ENCODE measurements around the gene UBP1.
"Not testable (repeated sequence)": the region's sequence is repeated elsewhere in the genome, so short reads cannot be mapped to it uniquely, and the experiment has no call there.

Gene UBP1

GRCh38 chr3:33428734-33429133 is 11.5 kb downstream of the UBP1 start:
- DNase-seq (ENCODE audit: low spot score in 2 of 2) (no peak), ATAC-seq (replicated peaks; ENCODE audit: extremely low read depth, poor library complexity, severe bottlenecking) (no peak)
- H3K27me3 Mint-ChIP-seq: no peaks in the 10 kb centered on the region
- peaks cover 14% of the 10 kb centered on the region for H3K36me3 Mint-ChIP-seq (ENCODE audit: insufficient read depth)
- peak overlapping the region; percentile 0 for H3K4me3 Mint-ChIP-seq
- no peaks in the 10 kb centered on the region for H3K9me3 Mint-ChIP-seq
- H3K4me1 Mint-ChIP-seq: peaks cover 66% of the 10 kb centered on the region
- H3K27ac Mint-ChIP-seq (ENCODE audit: low read depth): no peak overlapping the region

- Mint-ChIP-seq H3K4me1 (peaks cover 54% of the 10 kb centered on the region), H3K9me3 (no peaks in the 10 kb centered on the region), H3K27ac (ENCODE audit: low read depth) (no peak overlapping the region), H3K4me3 (no peak overlapping the region), H3K27me3 (no peaks in the 10 kb centered on the region), H3K36me3 (ENCODE audit: insufficient read depth) (peaks cover 20% of the 10 kb centered on the region)
- no peak for ATAC-seq (replicated peaks; ENCODE audit: extremely low read depth, poor library complexity, severe bottlenecking)
- DNase-seq (ENCODE audit: low spot score in 2 of 2): no peak
Measured at GRCh38 chr3:33426630-33427317, 13.4 kb downstream of the UBP1 start.

GRCh38 chr3:33426068-33426467 is 14.1 kb downstream of the UBP1 start:
- no peak for ATAC-seq (replicated peaks; ENCODE audit: extremely low read depth, poor library complexity, severe bottlenecking)
- Mint-ChIP-seq H3K4me1 (peaks cover 47% of the 10 kb centered on the region), H3K27me3 (no peaks in the 10 kb centered on the region)

GRCh38 chr3:33425453-33425852 is 14.8 kb downstream of the UBP1 start:
- DNase-seq (ENCODE audit: low spot score in 2 of 2): no peak
- Mint-ChIP-seq H3K4me1 (peaks cover 41% of the 10 kb centered on the region), H3K9me3 (no peaks in the 10 kb centered on the region), H3K27ac (ENCODE audit: low read depth) (peak overlapping the region; percentile 64), H3K36me3 (ENCODE audit: insufficient read depth) (peaks cover 27% of the 10 kb centered on the region), H3K4me3 (no peak overlapping the region), H3K27me3 (no peaks in the 10 kb centered on the region)
- ATAC-seq (replicated peaks; ENCODE audit: extremely low read depth, poor library complexity, severe bottlenecking): no peak

More at GRCh38 chr3:33426068-33426467, 14.1 kb downstream of the UBP1 start:
- Mint-ChIP-seq H3K4me3 (no peak overlapping the region), H3K27ac (ENCODE audit: low read depth) (no peak overlapping the region), H3K9me3 (no peaks in the 10 kb centered on the region), H3K36me3 (ENCODE audit: insufficient read depth) (peaks cover 25% of the 10 kb centered on the region)
- DNase-seq (ENCODE audit: low spot score in 2 of 2): no peak

GRCh38 chr3:33424606-33425452 is 15.4 kb downstream of the UBP1 start:
- H3K27ac Mint-ChIP-seq (ENCODE audit: low read depth): peak overlapping the region; percentile 64
- no peak overlapping the region for H3K4me3 Mint-ChIP-seq
- no peak for DNase-seq (ENCODE audit: low spot score in 2 of 2)
- H3K27me3 Mint-ChIP-seq: no peaks in the 10 kb centered on the region
- no peak for ATAC-seq (replicated peaks; ENCODE audit: extremely low read depth, poor library complexity, severe bottlenecking)
- no peaks in the 10 kb centered on the region for H3K9me3 Mint-ChIP-seq
- H3K4me1 Mint-ChIP-seq: peaks cover 35% of the 10 kb centered on the region
- H3K36me3 Mint-ChIP-seq (ENCODE audit: insufficient read depth): peaks cover 30% of the 10 kb centered on the region

- no peaks in the 10 kb centered on the region for H3K27me3 Mint-ChIP-seq
- peaks cover 14% of the 10 kb centered on the region for H3K4me1 Mint-ChIP-seq
- peaks cover 40% of the 10 kb centered on the region for H3K36me3 Mint-ChIP-seq (ENCODE audit: insufficient read depth)
- no peak overlapping the region for H3K4me3 Mint-ChIP-seq
- DNase-seq (ENCODE audit: low spot score in 2 of 2) (no peak), ATAC-seq (replicated peaks; ENCODE audit: extremely low read depth, poor library complexity, severe bottlenecking) (no peak)
- no peaks in the 10 kb centered on the region for H3K9me3 Mint-ChIP-seq
- no peak overlapping the region for H3K27ac Mint-ChIP-seq (ENCODE audit: low read depth)
Measured at GRCh38 chr3:33420966-33421365, 19.2 kb downstream of the UBP1 start.

GRCh38 chr3:33419948-33420347 is 20.3 kb downstream of the UBP1 start:
- Mint-ChIP-seq H3K4me1 (peaks cover 20% of the 10 kb centered on the region), H3K4me3 (no peak overlapping the region), H3K27ac (ENCODE audit: low read depth) (no peak overlapping the region), H3K27me3 (no peaks in the 10 kb centered on the region), H3K9me3 (no peaks in the 10 kb centered on the region), H3K36me3 (ENCODE audit: insufficient read depth) (peaks cover 35% of the 10 kb centered on the region)
- ATAC-seq (replicated peaks; ENCODE audit: extremely low read depth, poor library complexity, severe bottlenecking): no peak
- DNase-seq (ENCODE audit: low spot score in 2 of 2): no peak

- peaks cover 20% of the 10 kb centered on the region for H3K4me1 Mint-ChIP-seq
- peak overlapping the region; percentile 40 for H3K27ac Mint-ChIP-seq (ENCODE audit: low read depth)
- DNase-seq (ENCODE audit: low spot score in 2 of 2): no peak
- H3K36me3 Mint-ChIP-seq (ENCODE audit: insufficient read depth): peaks cover 43% of the 10 kb centered on the region
- no peak overlapping the region for H3K4me3 Mint-ChIP-seq
- no peak for ATAC-seq (replicated peaks; ENCODE audit: extremely low read depth, poor library complexity, severe bottlenecking)
- H3K27me3 Mint-ChIP-seq: no peaks in the 10 kb centered on the region
- H3K9me3 Mint-ChIP-seq: no peaks in the 10 kb centered on the region
Measured at GRCh38 chr3:33417066-33417673, 23.0 kb downstream of the UBP1 start.

GRCh38 chr3:33410816-33411215 is 29.4 kb downstream of the UBP1 start:
- ATAC-seq (replicated peaks; ENCODE audit: extremely low read depth, poor library complexity, severe bottlenecking); H3K4me3 Mint-ChIP-seq; H3K27ac Mint-ChIP-seq (ENCODE audit: low read depth); H3K4me1 Mint-ChIP-seq; DNase-seq (ENCODE audit: low spot score in 2 of 2); H3K9me3 Mint-ChIP-seq; H3K27me3 Mint-ChIP-seq: not testable (repeated sequence)
- peaks cover 59% of the 10 kb centered on the region for H3K36me3 Mint-ChIP-seq (ENCODE audit: insufficient read depth)

GRCh38 chr3:33403756-33404155 is 36.4 kb downstream of the UBP1 start:
- ATAC-seq (replicated peaks; ENCODE audit: extremely low read depth, poor library complexity, severe bottlenecking): no peak
- no peaks in the 10 kb centered on the region for H3K4me1 Mint-ChIP-seq
- H3K9me3 Mint-ChIP-seq: no peaks in the 10 kb centered on the region
- no peak for DNase-seq (ENCODE audit: low spot score in 2 of 2)
- no peaks in the 10 kb centered on the region for H3K27me3 Mint-ChIP-seq
- no peak overlapping the region for H3K4me3 Mint-ChIP-seq
- peaks cover 57% of the 10 kb centered on the region for H3K36me3 Mint-ChIP-seq (ENCODE audit: insufficient read depth)
- no peak overlapping the region for H3K27ac Mint-ChIP-seq (ENCODE audit: low read depth)

- no peaks in the 10 kb centered on the region for H3K27me3 Mint-ChIP-seq
- H3K4me3 Mint-ChIP-seq: no peak overlapping the region
- ATAC-seq (replicated peaks; ENCODE audit: extremely low read depth, poor library complexity, severe bottlenecking) (no peak), DNase-seq (ENCODE audit: low spot score in 2 of 2) (no peak)
- H3K27ac Mint-ChIP-seq (ENCODE audit: low read depth): no peak overlapping the region
- no peaks in the 10 kb centered on the region for H3K4me1 Mint-ChIP-seq
- H3K36me3 Mint-ChIP-seq (ENCODE audit: insufficient read depth): peaks cover 54% of the 10 kb centered on the region
- H3K9me3 Mint-ChIP-seq: no peaks in the 10 kb centered on the region
Measured at GRCh38 chr3:33402936-33403335, 37.3 kb downstream of the UBP1 start.

GRCh38 chr3:33401781-33402180 is 38.4 kb downstream of the UBP1 start:
- no peak for ATAC-seq (replicated peaks; ENCODE audit: extremely low read depth, poor library complexity, severe bottlenecking)
- peaks cover 55% of the 10 kb centered on the region for H3K36me3 Mint-ChIP-seq (ENCODE audit: insufficient read depth)
- no peaks in the 10 kb centered on the region for H3K4me1 Mint-ChIP-seq

More at GRCh38 chr3:33401781-33402180, 38.4 kb downstream of the UBP1 start:
- Mint-ChIP-seq H3K27ac (ENCODE audit: low read depth) (no peak overlapping the region), H3K4me3 (no peak overlapping the region), H3K9me3 (no peaks in the 10 kb centered on the region), H3K27me3 (no peaks in the 10 kb centered on the region)
- DNase-seq (ENCODE audit: low spot score in 2 of 2): no peak
